GM21360 (cell line): Measurements from ENCODE around the gene RABGAP1L.
"Not testable (repeated sequence)": the region's sequence is repeated elsewhere in the genome, so short reads cannot be mapped to it uniquely, and the experiment has no call there.

ENCODE experiments used
- ATAC-seq: cut with Tn5 transposase; IDR thresholded peaks from one replicate; pipeline ENCODE4 v1.9.1; 2021; ENCODE audit warnings: mild to moderate bottlenecking, moderate library complexity; ENCODE audit not compliant: unreplicated experiment

The RABGAP1L gene

DNA sequence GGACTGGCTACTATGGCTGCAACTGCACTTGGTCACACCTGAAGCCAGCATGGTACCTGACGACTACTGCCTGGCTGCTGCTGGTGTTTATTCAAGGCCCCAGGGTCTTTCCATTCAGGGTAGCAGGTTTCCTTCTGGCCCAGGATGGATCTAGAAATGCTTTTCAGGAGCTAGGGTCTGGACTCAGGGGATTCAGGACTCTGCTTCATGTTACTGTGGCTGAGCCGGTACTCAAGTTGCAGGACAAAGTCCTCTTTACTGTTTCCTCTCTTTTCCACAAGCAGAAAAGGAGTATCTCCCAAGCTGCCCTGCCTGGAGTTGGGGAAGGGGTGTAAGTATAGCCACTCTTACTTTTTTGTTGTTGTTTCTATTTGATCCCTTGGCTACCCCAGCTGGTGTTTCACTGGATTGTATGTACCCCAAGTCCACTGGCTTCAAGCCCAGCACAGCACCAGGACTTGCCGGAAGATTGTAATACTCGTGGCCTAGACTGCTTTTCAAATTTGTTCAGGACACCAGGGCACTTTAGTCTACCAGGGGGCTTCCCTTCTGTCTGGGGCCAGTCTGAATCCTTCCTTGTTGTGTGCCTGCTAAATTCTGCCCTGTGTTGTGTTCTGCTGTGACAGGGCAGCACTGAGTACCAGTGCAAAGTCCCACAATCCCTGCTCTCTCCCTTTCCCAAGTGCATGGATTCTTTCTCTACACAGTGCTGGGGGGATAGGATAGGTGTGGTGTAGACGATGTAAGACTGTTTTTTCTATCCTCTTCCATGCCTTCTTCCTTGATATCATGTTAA lies 536.9 kb downstream of the RABGAP1L start:
- ATAC-seq, result no peak

DNA sequence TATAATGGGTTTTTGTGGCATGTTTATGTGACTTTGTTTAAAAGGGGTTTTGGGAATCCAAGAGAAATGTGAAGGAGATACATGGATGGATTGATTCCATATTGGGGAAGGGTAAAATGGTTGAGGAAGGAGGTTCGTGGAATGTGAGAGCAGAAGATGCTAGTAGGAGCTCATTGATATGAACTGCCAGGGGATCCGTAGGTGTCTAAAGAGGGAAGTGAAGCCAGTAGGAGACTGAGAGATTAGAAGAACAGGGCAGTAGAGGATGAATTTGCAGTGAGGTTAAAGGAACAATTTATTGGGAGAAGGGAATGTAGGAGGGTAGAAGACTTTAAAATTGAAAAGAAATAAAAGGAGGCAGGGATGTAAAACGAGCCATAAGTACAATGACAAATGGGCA lies 541.0 kb downstream of the RABGAP1L start:
- no peak for ATAC-seq

DNA sequence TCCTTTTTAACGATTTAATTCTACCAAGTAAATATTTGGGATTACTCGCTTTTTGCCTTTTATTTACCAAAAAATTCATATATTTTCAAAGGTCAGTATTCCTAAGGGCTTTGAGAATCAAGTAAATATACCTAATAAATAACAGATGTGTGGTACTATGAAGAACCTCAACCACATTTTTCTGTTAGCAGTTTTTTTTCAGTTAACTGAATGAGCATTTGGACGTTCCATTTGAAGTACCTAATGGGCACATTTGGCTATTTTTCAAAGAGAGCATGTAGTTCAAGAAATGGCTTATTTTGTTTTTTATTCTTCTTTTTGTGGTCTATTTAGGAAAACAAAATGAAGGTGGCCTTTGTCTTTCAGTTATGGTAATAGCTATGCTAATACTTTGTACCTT lies 541.5 kb downstream of the RABGAP1L start:
- no peak for ATAC-seq

GRCh38 chr1:174701565-174701964 lies 542.2 kb downstream of the RABGAP1L start:
- ATAC-seq, result no peak

DNA sequence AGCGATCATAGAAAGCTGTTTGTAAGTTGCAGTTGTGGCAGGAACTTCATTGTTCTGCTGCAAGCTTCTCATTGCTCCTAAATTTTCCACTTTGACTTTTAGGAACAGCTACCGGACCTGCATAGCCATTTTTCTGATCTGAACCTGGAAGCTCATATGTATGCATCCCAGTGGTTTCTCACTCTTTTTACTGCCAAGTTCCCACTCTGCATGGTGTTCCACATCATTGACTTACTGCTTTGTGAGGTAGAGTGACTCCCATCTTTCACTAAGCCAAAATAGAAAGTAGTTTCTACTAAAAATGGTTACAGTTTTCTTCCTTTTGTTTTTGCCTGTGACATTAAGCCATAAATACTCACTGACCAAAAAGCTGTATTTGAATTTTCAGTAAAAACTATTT lies 542.7 kb downstream of the RABGAP1L start:
- ATAC-seq, result no peak

DNA sequence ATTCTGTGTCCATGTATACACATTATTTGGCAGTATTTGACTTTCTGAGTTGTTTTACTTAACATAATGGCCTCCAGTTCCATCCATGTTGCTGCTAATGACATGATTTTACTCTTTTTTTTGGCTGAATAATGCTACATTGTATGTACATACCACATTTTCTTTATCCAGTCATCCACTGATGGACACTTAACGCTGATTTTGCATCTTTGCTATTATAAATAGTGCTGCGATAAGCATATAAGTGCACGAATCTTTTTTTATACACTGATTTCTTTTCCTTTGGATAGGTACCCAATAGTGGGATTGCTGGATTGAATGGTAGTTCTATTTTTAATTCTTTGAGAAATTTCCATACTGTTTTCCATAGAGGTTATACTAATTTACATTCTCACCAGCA lies 544.0 kb downstream of the RABGAP1L start:
- no peak for ATAC-seq

DNA sequence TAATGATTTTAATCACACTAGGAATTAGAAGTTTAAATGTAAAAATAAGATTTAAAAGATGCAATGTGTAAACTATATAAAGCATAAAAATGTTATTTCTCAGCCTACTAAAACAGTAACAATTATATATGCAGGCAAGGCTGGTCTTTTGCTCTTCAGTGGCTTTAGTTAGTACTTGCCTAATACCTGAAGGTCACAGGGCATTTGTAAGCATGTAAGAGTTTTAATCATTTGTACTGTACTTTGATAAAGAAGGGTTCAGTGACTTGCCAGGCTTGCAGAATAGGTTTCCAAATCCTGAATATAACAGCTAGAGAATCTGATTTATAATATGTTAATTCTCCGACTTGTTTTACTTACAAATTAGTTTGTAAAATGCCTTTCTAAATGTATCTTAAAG lies 545.0 kb downstream of the RABGAP1L start:
- ATAC-seq, result no peak

GRCh38 chr1:174710868-174711845 lies 551.8 kb downstream of the RABGAP1L start:
- ATAC-seq, result no peak

DNA sequence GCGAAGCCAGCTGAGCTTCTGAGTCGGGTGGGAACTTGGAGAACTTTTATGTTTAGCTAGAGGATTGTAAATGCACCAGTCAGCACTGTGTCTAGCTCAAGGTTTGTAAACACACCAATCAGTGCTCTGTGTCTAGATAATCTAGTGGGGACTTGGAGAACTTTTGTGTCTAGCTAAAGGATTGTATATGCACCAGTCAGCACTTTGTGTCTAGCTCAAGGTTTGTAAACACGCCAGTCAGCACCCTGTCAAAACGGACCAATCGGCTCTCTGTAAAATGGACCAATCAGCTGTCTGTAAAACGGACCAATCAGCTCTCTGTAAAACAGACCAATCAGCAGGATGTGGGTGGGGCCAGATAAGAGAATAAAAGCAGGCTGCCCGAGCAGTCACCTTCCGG lies 552.5 kb downstream of the RABGAP1L start:
- not testable (repeated sequence) for ATAC-seq

GRCh38 chr1:174712541-174712940 lies 553.2 kb downstream of the RABGAP1L start:
- no peak for ATAC-seq

DNA sequence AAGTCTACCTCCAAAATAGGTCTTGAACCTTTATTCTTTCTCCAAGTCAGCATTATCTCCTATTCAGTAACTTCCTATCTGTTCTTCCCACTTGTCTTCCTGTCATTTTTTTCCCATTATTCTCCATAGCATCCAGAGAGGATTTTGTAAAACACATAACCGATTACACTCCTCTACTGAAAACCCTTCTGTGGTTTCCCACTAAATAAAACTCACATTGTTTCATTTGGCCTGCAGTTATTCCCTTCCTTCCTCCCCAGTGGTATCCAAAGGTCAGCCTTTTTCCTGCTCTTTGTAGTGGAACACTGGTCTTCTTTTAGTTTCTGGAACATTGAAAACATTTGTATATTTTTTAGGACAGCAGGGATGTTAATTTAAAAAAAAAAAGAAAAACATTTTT lies 554.5 kb downstream of the RABGAP1L start:
- ATAC-seq, result no peak

DNA sequence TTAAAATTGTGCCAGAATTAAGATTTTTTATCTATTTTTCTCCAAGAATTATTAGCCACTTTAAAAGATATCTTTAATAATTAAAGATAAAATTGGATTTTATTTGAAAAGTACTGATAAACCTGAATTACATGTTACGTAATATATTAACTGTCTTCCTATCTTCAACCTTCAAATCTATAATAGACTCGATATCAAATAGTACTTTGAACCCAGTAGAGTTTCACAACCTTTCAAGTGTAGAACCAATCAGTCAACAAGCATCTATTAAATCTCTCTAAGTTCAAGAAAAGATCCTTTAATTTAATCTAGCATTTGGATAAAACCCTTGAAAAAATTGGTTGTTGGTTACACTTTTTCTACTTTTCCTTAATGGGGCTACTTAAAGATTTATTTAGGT lies 559.9 kb downstream of the RABGAP1L start:
- ATAC-seq, result no peak

DNA sequence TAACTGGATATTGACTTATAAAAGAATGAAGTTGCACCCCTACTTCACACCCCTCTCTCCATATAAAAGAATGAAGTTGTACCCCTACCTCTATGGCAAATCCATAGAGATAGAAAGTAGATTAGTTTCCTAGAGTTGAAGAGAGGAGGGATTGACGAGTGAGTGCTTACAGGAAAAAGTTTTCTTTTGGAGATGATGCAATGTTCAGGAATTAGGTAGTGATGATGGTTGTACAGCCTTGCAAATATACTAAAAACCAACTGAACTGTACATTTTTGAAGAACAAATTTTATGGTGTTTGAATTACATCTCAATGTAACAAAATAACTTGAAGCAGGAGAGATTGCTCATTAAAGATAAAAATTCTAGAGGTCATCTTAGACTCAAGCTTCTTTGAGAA lies 561.3 kb downstream of the RABGAP1L start:
- ATAC-seq, result no peak

- ATAC-seq, result no peak
These were observed 561.9 kb downstream of the RABGAP1L start for GRCh38 chr1:174721246-174721645.

- ATAC-seq, result no peak
These were observed 564.5 kb downstream of the RABGAP1L start for GRCh38 chr1:174723816-174724215.

GRCh38 chr1:174724219-174724618 lies 564.9 kb downstream of the RABGAP1L start:
- ATAC-seq, result no peak

DNA sequence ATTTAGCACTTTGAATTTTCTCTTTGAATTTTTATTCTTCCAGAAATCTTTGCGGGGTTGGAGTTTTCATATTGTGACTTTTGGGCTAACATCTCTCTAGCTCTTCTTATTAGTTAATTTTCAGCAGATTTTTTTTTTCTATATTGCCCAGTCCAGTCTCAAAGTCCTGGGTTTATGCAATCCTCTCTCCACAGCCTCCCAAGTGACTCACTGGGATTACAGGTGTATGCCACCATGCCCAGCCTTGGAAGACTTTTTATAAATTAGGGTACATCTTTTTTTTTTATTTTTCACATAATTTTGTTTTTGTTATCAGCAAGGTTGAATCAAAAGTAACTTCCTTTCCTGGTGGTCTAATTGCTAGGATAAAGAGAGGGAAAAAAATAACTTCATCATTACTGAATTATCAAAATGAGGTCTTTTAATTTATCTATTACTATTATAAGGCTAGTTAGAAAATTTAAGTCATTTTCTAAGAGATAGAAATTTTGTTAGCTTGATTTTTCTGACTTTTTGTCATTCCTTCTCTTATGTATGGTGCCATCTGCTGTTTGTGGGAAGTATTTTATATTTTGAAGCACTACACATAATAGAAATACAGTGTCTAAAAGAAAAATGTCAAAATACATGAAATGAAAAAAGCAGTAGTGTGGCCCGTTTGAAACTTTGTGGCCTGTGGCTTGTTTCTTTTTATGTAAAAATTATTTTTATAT lies 567.0 kb downstream of the RABGAP1L start:
- no peak for ATAC-seq

GRCh38 chr1:174726880-174727585 lies 567.7 kb downstream of the RABGAP1L start:
- no peak for ATAC-seq

DNA sequence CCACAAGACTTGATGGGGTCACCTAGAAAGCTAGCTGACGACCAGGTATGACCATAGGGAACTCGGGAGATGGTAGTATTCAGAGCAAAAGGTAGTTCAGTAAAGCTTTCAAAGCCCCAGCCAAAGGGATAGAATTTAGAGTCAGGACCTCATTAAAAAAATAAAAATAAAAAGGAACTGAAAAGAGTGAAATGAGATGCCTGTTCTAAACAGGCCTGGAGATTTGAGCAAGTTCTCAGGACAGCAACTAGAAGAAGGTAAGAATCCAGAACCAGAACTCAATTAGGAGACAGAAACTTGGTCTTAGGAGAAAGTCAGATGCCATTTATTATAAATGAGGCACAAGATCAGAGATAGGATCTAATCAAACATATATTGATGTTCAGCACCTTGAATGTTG lies 575.0 kb downstream of the RABGAP1L start:
- ATAC-seq, result no peak

- ATAC-seq, result no peak
These were observed 577.5 kb downstream of the RABGAP1L start for GRCh38 chr1:174736831-174737230.
